Measurements from ENCODE around the gene SLC39A7.

The SLC39A7 gene

GRCh38 chr6:33200219-33201146 lies at the start of gene SLC39A7, which contains the start of gene RXRB:
TSS of gene SLC39A7 (plus strand) at chr6:33200867. CDS start at chr6:33201246, 379 bp downstream.
TSS of gene RXRB (minus strand) at chr6:33200665. CDS start at chr6:33200476, 189 bp downstream.
- H3K36me3 ChIP-seq (ENCODE audit: control insufficient read depth, insufficient read depth, low read length) = peaks cover 32% of the 10 kb centered on the region
- H3K27me3 ChIP-seq (ENCODE audit: control insufficient read depth, insufficient read depth, low read length) = peaks cover 6% of the 10 kb centered on the region
- H3K4me1 ChIP-seq (ENCODE audit: control insufficient read depth, insufficient read depth, low read length) = peaks cover 24% of the 10 kb centered on the region
- peak within 1 kb of the TSS; percentile 99 for H3K4me3 ChIP-seq (ENCODE audit: low read depth, low read length)
- no peaks in the 10 kb centered on the region for H3K9me3 ChIP-seq (ENCODE audit: control insufficient read depth, insufficient read depth, low read length)
- peak within 1 kb of the TSS; percentile 99 for H3K9ac ChIP-seq (ENCODE audit: low read depth, low read length)

- no peaks in the 10 kb centered on the region for H3K27me3 ChIP-seq (ENCODE audit: control insufficient read depth, insufficient read depth, low read length)
- no peaks in the 10 kb centered on the region for H3K36me3 ChIP-seq (ENCODE audit: control insufficient read depth, insufficient read depth, low read length)
- no peaks in the 10 kb centered on the region for H3K9me3 ChIP-seq (ENCODE audit: control insufficient read depth, insufficient read depth, low read length)
- no peak overlapping the region for H3K9ac ChIP-seq (ENCODE audit: low read depth, low read length)
- H3K4me3 ChIP-seq (ENCODE audit: low read depth, low read length) = no peak overlapping the region
- peaks cover 5% of the 10 kb centered on the region for H3K4me1 ChIP-seq (ENCODE audit: control insufficient read depth, insufficient read depth, low read length)
Observed at GRCh38 chr6:33151050-33151449, 49.6 kb upstream of the SLC39A7 start.

- H3K9me3 ChIP-seq (ENCODE audit: control insufficient read depth, insufficient read depth, low read length) = no peaks in the 10 kb centered on the region
- H3K36me3 ChIP-seq (ENCODE audit: control insufficient read depth, insufficient read depth, low read length) = no peaks in the 10 kb centered on the region
- no peaks in the 10 kb centered on the region for H3K27me3 ChIP-seq (ENCODE audit: control insufficient read depth, insufficient read depth, low read length)
- H3K9ac ChIP-seq (ENCODE audit: low read depth, low read length) = no peak overlapping the region
- H3K4me1 ChIP-seq (ENCODE audit: control insufficient read depth, insufficient read depth, low read length) = no peaks in the 10 kb centered on the region
- no peak overlapping the region for H3K4me3 ChIP-seq (ENCODE audit: low read depth, low read length)
Observed at GRCh38 chr6:33154349-33154748, 46.3 kb upstream of the SLC39A7 start.

DNA sequence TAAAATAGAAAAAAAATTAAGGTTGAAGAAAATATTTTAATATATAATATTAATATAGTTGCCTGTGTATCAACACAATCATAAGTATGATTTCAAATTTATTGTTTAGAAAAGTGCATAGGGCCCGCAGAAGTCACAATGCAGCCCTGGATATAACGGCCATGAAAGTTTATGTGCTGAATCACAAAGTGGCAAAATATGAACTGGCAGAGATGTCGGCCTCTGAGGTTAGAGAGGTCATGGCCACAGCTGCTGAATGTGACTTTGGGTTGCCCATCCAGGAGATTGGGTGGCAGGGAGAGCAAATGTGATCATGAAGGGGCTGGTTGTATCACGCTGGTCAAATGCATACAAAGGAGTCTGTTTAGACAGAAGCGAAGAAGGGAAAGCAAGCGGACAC lies 44.1 kb upstream of the SLC39A7 start:
- Histone ChIP-seq H3K9ac (ENCODE audit: low read depth, low read length) (no peak overlapping the region), H3K27me3 (ENCODE audit: control insufficient read depth, insufficient read depth, low read length) (no peaks in the 10 kb centered on the region), H3K36me3 (ENCODE audit: control insufficient read depth, insufficient read depth, low read length) (no peaks in the 10 kb centered on the region), H3K9me3 (ENCODE audit: control insufficient read depth, insufficient read depth, low read length) (no peaks in the 10 kb centered on the region), H3K4me1 (ENCODE audit: control insufficient read depth, insufficient read depth, low read length) (peaks cover 5% of the 10 kb centered on the region), H3K4me3 (ENCODE audit: low read depth, low read length) (no peak overlapping the region)

- Histone ChIP-seq H3K4me1 (ENCODE audit: control insufficient read depth, insufficient read depth, low read length) (peaks cover 6% of the 10 kb centered on the region), H3K9ac (ENCODE audit: low read depth, low read length) (no peak overlapping the region), H3K27me3 (ENCODE audit: control insufficient read depth, insufficient read depth, low read length) (peaks cover 3% of the 10 kb centered on the region), H3K36me3 (ENCODE audit: control insufficient read depth, insufficient read depth, low read length) (no peaks in the 10 kb centered on the region), H3K4me3 (ENCODE audit: low read depth, low read length) (no peak overlapping the region), H3K9me3 (ENCODE audit: control insufficient read depth, insufficient read depth, low read length) (no peaks in the 10 kb centered on the region)
Observed at GRCh38 chr6:33156964-33157363, 43.7 kb upstream of the SLC39A7 start.

DNA sequence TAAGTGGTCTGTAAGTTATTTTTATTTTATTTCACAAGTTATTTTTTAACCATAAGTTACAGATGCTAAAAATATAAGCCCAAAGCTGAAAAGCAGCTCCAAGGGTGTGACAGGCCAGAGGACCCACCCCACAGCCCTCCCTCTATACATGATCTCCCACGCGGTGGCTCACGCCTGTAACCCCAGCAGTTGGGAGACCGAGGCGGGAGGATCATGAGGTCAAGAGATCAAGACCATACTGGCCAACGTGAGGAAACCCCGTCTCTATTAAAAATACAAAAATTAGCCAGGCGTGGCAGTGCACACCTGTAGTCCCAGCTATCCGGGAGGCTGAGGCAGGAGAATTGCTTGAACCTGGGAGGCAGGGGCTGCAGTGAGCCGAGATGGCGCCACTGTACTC lies 40.6 kb upstream of the SLC39A7 start:
- Histone ChIP-seq H3K9me3 (ENCODE audit: control insufficient read depth, insufficient read depth, low read length) (no peaks in the 10 kb centered on the region), H3K4me1 (ENCODE audit: control insufficient read depth, insufficient read depth, low read length) (peaks cover 8% of the 10 kb centered on the region), H3K9ac (ENCODE audit: low read depth, low read length) (no peak overlapping the region), H3K36me3 (ENCODE audit: control insufficient read depth, insufficient read depth, low read length) (no peaks in the 10 kb centered on the region), H3K27me3 (ENCODE audit: control insufficient read depth, insufficient read depth, low read length) (peaks cover 9% of the 10 kb centered on the region), H3K4me3 (ENCODE audit: low read depth, low read length) (no peak overlapping the region)

DNA sequence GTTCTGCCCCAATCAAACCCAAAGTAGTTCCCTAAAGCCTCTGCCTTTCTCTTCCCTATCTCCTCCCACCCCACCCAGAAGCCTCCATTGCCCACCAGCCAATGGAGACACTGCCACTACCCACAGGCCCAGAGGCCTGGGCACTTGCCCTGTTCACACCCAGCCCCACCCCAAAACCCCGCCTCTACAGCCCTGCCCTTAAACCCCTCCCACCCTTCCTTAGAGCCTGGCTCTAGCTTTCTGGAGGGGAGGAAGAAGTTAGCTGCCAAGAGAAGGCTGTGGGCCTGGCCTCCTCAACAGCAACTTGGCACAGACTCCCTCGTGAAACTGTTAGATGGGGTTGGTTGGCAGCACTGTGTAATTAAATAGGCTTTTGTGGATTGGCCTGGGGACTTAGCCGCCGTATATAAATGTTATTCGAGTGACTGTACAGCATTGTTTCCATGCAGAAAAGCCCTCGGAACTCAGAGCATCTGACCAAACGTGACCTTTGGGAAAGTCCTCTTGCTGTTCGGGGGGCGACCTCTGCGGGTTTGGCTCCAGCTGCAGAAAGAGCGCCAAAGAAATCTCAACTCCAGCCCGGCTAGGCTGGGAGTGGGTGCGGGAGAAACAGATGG lies 39.8 kb upstream of the SLC39A7 start:
- no peaks in the 10 kb centered on the region for H3K36me3 ChIP-seq (ENCODE audit: control insufficient read depth, insufficient read depth, low read length)
- H3K4me1 ChIP-seq (ENCODE audit: control insufficient read depth, insufficient read depth, low read length) = peaks cover 8% of the 10 kb centered on the region
- H3K27me3 ChIP-seq (ENCODE audit: control insufficient read depth, insufficient read depth, low read length) = peaks cover 9% of the 10 kb centered on the region
- H3K9ac ChIP-seq (ENCODE audit: low read depth, low read length) = no peak overlapping the region
- no peaks in the 10 kb centered on the region for H3K9me3 ChIP-seq (ENCODE audit: control insufficient read depth, insufficient read depth, low read length)
- H3K4me3 ChIP-seq (ENCODE audit: low read depth, low read length) = peak overlapping the region; percentile 69

- peak overlapping the region; percentile 70 for H3K9ac ChIP-seq (ENCODE audit: low read depth, low read length)
Observed at GRCh38 chr6:33161354-33162331, 39.0 kb upstream of the SLC39A7 start.

DNA sequence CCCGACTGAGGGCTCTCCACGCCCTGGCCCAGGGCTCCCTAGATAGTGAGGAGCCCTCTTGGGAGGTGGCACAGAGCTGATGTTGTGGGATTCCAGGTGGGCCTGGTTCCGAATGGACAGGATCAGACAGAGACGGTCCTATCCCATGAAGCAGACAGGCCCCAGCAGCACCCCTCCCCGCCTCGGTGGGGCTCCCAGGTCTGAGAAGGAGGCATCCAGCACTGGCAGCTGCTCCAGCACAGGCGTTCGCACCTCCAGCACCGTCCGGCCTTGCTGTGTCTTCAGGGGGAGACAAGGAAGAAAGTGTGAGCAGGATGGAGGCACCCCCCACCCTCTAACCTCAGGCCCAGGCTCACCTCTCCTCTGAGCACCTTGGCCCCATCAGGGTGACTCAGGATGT lies 37.1 kb upstream of the SLC39A7 start:
- H3K36me3 ChIP-seq (ENCODE audit: control insufficient read depth, insufficient read depth, low read length) = no peaks in the 10 kb centered on the region
- H3K4me1 ChIP-seq (ENCODE audit: control insufficient read depth, insufficient read depth, low read length) = peaks cover 8% of the 10 kb centered on the region
- no peak overlapping the region for H3K9ac ChIP-seq (ENCODE audit: low read depth, low read length)
- H3K27me3 ChIP-seq (ENCODE audit: control insufficient read depth, insufficient read depth, low read length) = peaks cover 9% of the 10 kb centered on the region
- H3K9me3 ChIP-seq (ENCODE audit: control insufficient read depth, insufficient read depth, low read length) = no peaks in the 10 kb centered on the region
- no peak overlapping the region for H3K4me3 ChIP-seq (ENCODE audit: low read depth, low read length)

More at GRCh38 chr6:33161354-33162331, 39.0 kb upstream of the SLC39A7 start:
- Histone ChIP-seq H3K9me3 (ENCODE audit: control insufficient read depth, insufficient read depth, low read length) (no peaks in the 10 kb centered on the region), H3K27me3 (ENCODE audit: control insufficient read depth, insufficient read depth, low read length) (peaks cover 9% of the 10 kb centered on the region), H3K4me3 (ENCODE audit: low read depth, low read length) (peak overlapping the region; percentile 69), H3K36me3 (ENCODE audit: control insufficient read depth, insufficient read depth, low read length) (no peaks in the 10 kb centered on the region), H3K4me1 (ENCODE audit: control insufficient read depth, insufficient read depth, low read length) (peaks cover 8% of the 10 kb centered on the region)

GRCh38 chr6:33164176-33164575 lies 36.5 kb upstream of the SLC39A7 start:
- no peaks in the 10 kb centered on the region for H3K9me3 ChIP-seq (ENCODE audit: control insufficient read depth, insufficient read depth, low read length)
- no peak overlapping the region for H3K4me3 ChIP-seq (ENCODE audit: low read depth, low read length)
- no peak overlapping the region for H3K9ac ChIP-seq (ENCODE audit: low read depth, low read length)
- no peaks in the 10 kb centered on the region for H3K36me3 ChIP-seq (ENCODE audit: control insufficient read depth, insufficient read depth, low read length)
- peaks cover 9% of the 10 kb centered on the region for H3K27me3 ChIP-seq (ENCODE audit: control insufficient read depth, insufficient read depth, low read length)
- H3K4me1 ChIP-seq (ENCODE audit: control insufficient read depth, insufficient read depth, low read length) = peaks cover 8% of the 10 kb centered on the region

- no peaks in the 10 kb centered on the region for H3K9me3 ChIP-seq (ENCODE audit: control insufficient read depth, insufficient read depth, low read length)
- peaks cover 8% of the 10 kb centered on the region for H3K4me1 ChIP-seq (ENCODE audit: control insufficient read depth, insufficient read depth, low read length)
- H3K4me3 ChIP-seq (ENCODE audit: low read depth, low read length) = no peak overlapping the region
- H3K36me3 ChIP-seq (ENCODE audit: control insufficient read depth, insufficient read depth, low read length) = no peaks in the 10 kb centered on the region
- no peak overlapping the region for H3K9ac ChIP-seq (ENCODE audit: low read depth, low read length)
- peaks cover 9% of the 10 kb centered on the region for H3K27me3 ChIP-seq (ENCODE audit: control insufficient read depth, insufficient read depth, low read length)
Observed at GRCh38 chr6:33164665-33165373, 35.8 kb upstream of the SLC39A7 start.
